Type B pancreatic cell (in vitro differentiated cells): ENCODE results near the gene PTPN11. TPM values are rescaled to one million over a fixed set of nuclear protein-coding genes. Genes with fewer than 3 reads are reported as not detected.
A peak's percentile ranks its signal among the peaks of the same experiment; 100 is the strongest.

ENCODE experiments used
- DNase-seq: peaks from one replicate; pipeline ENCODE4 v3.0.0; 2021; ENCODE audit warnings: mixed read lengths; ENCODE audit not compliant: unreplicated experiment; ENCODE audit errors: extremely low spot score
- H3K27ac Mint-ChIP-seq: 2 replicates; pipeline ENCODE4 v1.8.0; 2021; ENCODE audit warnings: mild to moderate bottlenecking, mixed read lengths
- H3K27me3 Mint-ChIP-seq: 2 replicates; pipeline ENCODE4 v1.8.0; 2021; ENCODE audit warnings: mixed read lengths
- H3K36me3 Mint-ChIP-seq: 2 replicates; pipeline ENCODE4 v1.8.0; 2021; ENCODE audit warnings: mixed read lengths
- H3K4me1 Mint-ChIP-seq: one replicate; pipeline ENCODE4 v1.8.0; 2021; ENCODE audit warnings: mixed read lengths; ENCODE audit not compliant: unreplicated experiment
- H3K4me3 Mint-ChIP-seq: 2 replicates; pipeline ENCODE4 v1.8.0; 2021; ENCODE audit warnings: mild to moderate bottlenecking, mixed read lengths
- H3K9me3 Mint-ChIP-seq: 2 replicates; pipeline ENCODE4 v1.8.0; 2021; ENCODE audit warnings: mixed read lengths
- CTCF ChIP-seq: fragments of 200-600 bp; sonication (generic); conservative IDR thresholded peaks from 2 replicates; pipeline ENCODE4 v1.5.0; 2021; ENCODE audit warnings: antibody characterized with exemption, mild to moderate bottlenecking
- total RNA-seq: library from RNA; stranded (reverse); gene quantifications from 2 replicates; pipeline ENCODE4 v1.2.1, GENCODE V29; 2021; ENCODE audit warnings: low replicate concordance

Gene PTPN11
- total RNA-seq, 1 donor from 2014 or later = 76.0 TPM

- Mint-ChIP-seq H3K9me3 (no peaks in the 10 kb centered on the region), H3K27ac (peak overlapping the region; percentile 91), H3K27me3 (no peaks in the 10 kb centered on the region), H3K4me3 (peak overlapping the region; percentile 94), H3K36me3 (peaks cover 4% of the 10 kb centered on the region), H3K4me1 (peaks cover 21% of the 10 kb centered on the region)
- no peak for TF ChIP-seq CTCF
- no peak for DNase-seq
These were observed 37.9 kb upstream of the PTPN11 start for GRCh38 chr12:112380663-112381405.

- H3K27me3 Mint-ChIP-seq = no peaks in the 10 kb centered on the region
- H3K36me3 Mint-ChIP-seq = peaks cover 3% of the 10 kb centered on the region
- H3K27ac Mint-ChIP-seq = peak overlapping the region; percentile 91
- peak overlapping the region; percentile 94 for H3K4me3 Mint-ChIP-seq
- no peak for DNase-seq
- H3K9me3 Mint-ChIP-seq = no peaks in the 10 kb centered on the region
- peaks cover 23% of the 10 kb centered on the region for H3K4me1 Mint-ChIP-seq
- no peak for TF ChIP-seq CTCF
These were observed 37.3 kb upstream of the PTPN11 start for GRCh38 chr12:112381406-112381882.

- Mint-ChIP-seq H3K27me3 (no peaks in the 10 kb centered on the region), H3K4me3 (peak within 1 kb of the TSS; percentile 95)
These were observed 36.6 kb upstream of the PTPN11 start, which contains the start of gene HECTD4 for GRCh38 chr12:112381883-112382796. HECTD4 (minus strand) TSS chr12:112382431; CDS start chr12:112382128, 303 bp downstream.

GRCh38 chr12:112382866-112383265 lies 35.9 kb upstream of the PTPN11 start:
- Mint-ChIP-seq H3K27ac (peak overlapping the region; percentile 92), H3K4me3 (peak overlapping the region; percentile 95), H3K4me1 (peaks cover 31% of the 10 kb centered on the region), H3K9me3 (no peaks in the 10 kb centered on the region), H3K27me3 (peaks cover 3% of the 10 kb centered on the region), H3K36me3 (no peaks in the 10 kb centered on the region)
- DNase-seq = no peak
- no peak for TF ChIP-seq CTCF

More at GRCh38 chr12:112381883-112382796, 36.6 kb upstream of the PTPN11 start, which contains the start of gene HECTD4:
- Mint-ChIP-seq H3K36me3 (no peaks in the 10 kb centered on the region), H3K9me3 (no peaks in the 10 kb centered on the region), H3K4me1 (peaks cover 27% of the 10 kb centered on the region), H3K27ac (peak within 1 kb of the TSS; percentile 92)
- DNase-seq = peak; percentile 93
- TF ChIP-seq CTCF = no peak

- Mint-ChIP-seq H3K9me3 (no peaks in the 10 kb centered on the region), H3K36me3 (no peaks in the 10 kb centered on the region), H3K27me3 (peaks cover 7% of the 10 kb centered on the region), H3K4me1 (peaks cover 14% of the 10 kb centered on the region), H3K27ac (no peak overlapping the region), H3K4me3 (no peak overlapping the region)
- no peak for DNase-seq
- no peak for TF ChIP-seq CTCF
These were observed 32.0 kb upstream of the PTPN11 start for GRCh38 chr12:112386726-112387125.
